GM19025 (cell line): Measurements from ENCODE around the gene KPNB1.

Experiments used
- ATAC-seq: cut with Tn5 transposase; IDR thresholded peaks from one replicate; pipeline ENCODE4 v1.9.1; 2021; ENCODE audit warnings: mild to moderate bottlenecking, low read depth, moderate library complexity; ENCODE audit not compliant: unreplicated experiment

The KPNB1 gene

DNA sequence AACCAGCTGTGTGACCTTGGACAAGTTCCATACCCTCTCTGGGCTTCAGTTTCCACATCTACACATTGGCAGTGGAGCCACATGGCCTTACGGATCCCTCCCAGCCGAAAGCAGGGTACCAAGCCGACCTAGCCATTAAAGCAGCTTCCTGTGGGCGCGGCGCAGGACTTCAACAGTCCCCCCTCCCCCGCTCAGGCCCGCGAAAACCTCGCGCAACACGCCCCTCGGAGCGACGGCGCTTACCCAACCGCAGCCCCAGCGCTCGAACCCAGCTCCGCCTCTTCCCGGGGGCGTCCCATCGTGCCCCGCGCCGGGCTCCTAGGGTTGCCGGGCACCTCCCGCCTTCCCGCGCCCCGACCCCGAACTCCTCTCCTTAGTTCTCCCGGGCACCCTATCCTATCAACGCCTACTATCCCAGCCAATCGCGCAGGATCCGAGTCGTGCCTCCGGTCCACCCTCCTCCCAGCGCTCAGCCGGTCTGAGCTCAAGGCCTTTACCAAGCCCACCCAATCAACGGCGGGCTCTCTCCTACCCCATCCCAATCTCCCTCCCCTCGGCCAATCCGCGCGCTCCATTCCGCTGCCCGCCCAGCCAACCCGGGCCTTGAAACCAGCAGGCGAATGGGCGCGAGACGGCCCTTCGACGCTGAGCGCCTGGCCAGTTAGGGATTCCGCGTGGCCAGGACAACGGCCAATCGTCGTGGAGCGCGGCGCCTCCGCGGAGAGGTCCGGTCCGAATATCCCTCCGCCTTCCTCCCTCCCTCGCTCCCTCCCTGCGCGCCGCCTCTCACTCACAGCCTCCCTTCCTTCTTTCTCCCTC lies at the start of gene KPNB1:
Gene KPNB1, plus strand, starts transcription at position 767 of the 819 bp plus-strand sequence. CDS start 326 bp downstream, outside the sequence.
- ATAC-seq = peak; percentile 85

DNA sequence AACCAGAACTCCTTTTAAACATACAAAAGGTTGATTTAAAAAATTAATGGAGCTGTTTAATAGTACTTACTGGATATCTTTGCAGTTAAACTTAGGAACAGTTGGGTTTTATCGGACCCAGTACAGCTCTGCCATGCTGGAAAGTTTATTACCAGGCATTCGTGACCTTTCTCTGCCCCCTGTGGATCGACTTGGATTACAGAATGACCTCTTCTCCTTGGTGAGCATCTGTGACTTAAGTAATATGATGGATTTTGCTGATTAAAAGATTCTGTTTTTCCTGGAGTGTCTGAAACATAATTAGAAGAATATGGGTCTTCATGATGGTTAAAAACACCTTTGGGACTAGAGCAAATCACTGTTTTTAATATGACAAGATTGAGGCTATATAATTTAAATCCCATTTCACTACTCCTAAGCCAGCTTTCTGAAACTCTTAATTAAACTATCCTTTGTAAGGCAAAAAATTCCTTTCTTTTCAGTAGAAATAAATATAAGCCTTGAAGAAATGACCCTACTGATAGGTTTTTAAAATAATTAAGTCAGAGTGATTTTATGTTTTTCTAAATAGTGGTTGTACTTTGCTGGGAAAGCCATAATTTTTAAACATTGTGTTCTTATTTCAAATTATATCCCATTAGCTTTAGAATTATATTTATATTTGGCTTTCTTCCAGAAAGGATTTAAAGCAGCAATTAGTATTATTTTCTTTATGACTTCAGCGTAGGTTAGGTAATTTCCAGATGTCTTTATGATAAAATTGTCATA lies 45.7 kb upstream of the KPNB1 start:
- no peak for ATAC-seq

DNA sequence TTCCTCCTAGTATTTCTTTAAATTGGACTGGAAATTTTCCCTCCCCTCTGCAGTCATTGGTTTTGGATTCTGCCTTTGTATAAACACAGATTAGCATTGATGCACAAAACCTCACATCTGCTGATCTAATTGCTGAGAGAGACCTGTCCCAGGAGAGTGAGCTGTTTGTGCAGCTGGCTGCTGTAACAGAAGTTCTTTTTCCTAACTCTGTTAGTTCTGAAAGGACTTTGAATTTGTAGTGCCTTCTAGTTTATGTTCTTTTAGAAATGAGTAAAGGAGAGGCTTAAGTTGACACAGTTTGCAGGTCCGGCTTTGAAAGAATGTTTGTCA lies 45.2 kb upstream of the KPNB1 start:
- ATAC-seq = no peak

DNA sequence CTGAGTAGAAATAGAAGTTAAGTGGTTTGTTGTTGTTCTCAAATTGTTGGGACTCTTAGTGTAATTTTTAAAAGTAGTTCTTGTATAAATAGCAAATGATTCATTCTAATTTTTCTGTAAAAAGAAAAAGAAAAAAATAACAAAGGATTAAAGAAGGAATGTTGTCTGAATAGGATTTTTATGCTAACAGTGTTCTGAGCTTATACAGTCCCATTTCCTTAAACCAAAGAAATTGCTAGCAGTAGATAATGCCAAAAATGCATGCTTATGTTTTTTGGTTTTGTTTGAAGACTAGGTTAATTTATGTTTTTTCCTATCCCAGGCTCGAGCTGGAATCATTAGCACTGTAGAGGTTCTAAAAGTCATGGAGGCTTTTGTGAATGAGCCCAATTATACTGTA lies 44.7 kb upstream of the KPNB1 start:
- ATAC-seq = no peak

DNA sequence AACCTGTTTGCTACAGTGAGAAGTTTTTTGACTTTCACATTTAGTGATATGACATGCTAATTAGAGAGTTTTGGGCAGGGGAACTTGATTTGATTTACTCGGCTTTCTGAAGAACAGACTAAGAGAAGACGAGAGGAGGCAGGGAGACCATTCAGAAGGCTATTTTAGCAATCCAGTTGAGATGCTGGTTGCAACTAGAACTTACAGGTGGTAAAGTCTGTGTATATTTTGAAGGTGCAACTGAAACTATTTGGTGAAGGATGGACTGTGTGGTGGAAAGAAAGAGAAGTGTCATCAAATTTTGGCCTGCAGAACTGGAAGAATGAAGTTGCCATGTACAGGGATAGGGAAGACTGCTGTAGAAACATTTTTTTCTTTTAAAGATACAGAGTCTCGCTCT lies 42.2 kb upstream of the KPNB1 start:
- no peak for ATAC-seq

DNA sequence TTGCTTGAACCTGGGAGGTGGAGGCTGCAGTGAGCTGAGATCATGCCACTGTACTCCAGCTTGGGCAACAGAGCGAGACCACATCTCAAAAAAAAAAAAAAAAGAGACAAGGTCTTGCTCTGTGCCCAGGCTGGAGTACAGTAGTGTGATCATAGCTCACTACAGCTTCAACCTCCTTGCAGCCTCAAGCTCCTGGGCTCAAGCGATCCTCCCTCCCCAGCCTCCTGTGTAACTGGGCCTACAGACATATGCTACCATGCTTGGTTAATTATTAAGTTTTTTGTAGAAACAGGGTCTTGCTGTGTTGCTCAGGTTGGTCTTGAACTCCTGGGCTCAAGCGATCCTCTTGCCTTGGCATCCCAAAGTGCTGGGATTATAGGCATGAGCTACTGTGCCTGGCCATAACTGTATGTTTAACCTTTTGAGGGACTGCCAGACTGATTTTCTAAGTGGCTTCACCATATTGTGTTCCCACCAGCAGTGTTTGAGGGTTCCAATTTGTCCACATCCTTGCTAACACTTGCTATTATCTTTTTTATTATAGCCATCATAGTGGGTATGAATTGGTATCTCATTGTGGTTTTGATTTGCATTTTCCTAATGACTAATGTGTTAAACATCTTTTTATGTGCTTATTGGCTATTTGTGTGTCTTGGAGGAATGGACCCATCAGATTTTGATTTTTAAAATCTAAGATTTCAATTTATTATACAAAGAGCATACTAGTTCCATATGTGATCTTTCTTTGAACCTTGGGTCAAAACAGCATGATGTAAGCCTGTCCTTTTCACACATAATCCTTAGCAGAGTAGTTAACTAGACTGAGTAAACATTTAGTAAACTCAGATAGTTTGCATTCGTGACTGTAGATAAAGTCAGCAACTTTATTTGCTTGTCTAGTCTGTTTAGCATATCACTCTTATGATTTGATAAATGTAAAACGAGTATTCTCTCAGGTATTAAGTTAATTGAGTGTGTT lies 38.1 kb upstream of the KPNB1 start:
- ATAC-seq = no peak

DNA sequence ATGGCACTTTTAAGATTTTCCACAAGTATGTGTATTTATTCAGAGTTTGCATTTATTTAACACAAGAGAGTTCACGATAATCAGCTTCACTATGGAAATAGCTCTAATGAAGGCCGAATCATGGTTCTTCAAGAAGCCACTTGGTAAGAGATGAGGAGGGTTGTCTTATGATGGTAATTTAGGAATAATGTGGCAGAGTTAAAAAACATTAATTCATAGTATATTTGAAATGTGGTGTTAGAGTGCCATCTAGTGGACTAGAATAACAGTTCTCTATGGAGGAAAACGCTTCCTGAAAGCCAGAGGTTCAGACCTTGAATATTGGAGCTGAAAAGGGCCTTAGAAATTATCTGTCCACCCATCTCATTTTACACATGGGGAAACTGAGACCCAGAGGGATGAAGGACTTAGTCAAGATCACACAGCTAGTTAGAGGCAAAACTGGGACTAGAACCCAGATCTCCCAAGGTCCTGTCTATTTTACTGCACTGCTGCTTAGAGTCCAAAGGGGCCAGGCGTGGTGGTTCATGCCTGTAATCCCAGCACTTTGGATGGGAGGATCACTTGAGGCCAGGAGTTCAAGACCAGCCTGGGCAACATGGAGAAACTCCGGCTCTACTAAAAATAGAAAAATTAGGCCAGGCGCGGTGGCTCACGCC lies 33.8 kb upstream of the KPNB1 start:
- no peak for ATAC-seq

DNA sequence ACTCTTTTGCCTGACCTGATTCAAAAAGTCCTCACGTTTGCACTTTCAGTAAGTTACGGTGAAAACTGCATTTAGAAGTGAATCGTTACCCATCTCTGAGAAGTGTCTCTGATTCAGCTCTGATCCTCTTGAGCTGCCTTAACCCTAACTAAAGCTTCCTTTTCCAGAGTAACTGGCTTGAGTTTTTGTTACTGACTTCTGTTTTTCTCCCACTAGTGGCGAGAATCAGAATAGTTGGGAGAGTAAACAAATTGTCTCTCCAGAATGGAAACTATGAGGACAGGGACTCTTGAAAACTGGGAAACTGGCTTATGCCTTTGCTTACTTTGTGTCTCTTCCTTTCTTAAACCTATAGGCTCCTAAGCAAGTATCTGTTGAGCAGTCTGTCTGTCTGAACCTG lies 31.3 kb upstream of the KPNB1 start:
- ATAC-seq = no peak

DNA sequence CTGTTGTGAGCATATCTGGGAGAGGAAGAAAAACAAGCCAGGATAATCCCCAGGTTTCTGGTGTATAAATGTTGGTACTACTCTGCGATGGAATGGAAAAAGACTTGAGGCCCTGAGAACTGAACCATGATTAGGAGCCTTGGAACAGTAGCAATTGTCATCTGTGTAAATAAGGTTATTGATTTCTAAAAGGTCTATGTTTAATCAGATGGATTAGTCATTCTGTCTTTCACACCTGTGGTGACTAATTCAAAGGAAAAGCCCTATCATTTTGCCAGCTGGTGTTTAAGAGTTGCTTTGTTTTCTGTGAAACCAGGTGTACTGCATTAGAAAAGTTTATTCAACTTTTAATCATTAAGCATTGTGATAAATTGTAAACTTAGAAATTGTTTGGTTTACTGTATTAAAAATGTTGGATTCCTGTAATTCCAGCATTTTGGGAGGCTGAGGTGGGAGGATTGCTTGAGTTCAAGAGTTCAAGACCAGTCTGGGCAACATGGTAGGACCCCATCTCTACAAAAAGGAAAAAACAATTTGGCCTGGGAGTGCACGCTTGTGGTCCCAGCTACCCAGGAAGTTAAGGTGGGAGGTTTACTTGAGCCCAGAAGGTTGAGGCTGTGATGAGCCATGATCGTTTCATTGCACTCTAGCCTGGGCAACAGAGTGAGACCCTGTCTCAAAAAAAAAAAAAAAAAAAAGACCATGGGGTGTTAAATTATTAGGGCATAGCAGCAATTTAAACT lies 29.0 kb upstream of the KPNB1 start:
- no peak for ATAC-seq

DNA sequence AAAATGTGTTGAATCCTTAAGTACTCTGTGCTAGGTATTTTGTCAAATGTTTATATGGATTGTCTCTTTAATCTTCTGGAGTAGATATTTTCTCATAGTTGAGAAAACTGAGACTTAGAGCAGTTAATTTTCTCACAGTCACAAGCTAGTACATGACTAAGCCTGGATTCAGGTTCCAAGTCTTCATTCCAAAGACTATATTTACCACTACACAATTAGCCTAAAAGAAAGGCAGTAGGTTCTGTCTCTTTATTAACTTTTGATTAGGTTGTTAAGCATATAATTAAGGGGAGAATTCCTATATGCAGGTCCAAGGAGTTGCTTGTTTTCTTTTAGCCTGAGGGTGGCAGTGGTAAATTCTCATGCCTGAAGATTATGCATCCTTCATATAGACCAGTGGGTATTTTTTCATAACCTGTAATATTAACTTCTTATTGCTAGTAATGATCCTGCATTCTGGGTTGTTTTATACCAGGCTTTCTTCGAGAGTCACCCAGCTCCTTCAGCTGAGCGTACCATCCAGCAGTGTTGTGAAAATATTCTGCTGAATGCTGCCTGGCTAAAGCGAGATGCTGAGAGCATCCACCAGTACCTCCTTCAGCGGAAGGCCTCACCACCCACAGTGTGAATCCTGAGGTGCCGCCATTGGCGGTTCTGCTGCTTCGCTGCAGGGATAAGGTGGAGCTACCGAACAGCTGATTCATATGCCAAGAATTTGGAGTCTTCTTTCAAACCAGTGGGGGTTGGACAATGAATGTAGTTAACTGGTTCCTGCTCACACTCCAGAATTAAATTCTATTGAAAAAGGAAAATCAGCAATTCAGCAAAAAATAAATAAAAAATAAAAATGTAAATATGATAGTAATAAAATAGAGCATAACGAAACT lies 28.2 kb upstream of the KPNB1 start:
- no peak for ATAC-seq

DNA sequence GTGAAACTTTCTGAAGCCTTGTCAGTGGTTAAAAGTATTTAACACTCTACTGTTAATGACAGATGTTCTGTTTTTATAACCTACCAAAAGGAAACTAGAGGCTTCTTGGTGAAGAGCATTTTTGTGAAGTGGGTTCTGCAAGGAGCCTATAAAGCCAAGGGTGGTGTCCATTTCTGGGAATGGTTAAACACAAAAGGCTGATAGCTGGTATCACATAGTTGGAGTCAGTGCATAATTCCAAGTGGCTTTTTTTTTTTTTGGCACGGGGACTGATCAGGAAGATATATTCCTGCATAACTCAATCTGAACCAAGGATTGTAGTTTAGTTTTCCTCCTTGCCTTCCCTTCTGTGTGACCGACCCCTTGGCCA lies 27.6 kb upstream of the KPNB1 start:
- no peak for ATAC-seq

DNA sequence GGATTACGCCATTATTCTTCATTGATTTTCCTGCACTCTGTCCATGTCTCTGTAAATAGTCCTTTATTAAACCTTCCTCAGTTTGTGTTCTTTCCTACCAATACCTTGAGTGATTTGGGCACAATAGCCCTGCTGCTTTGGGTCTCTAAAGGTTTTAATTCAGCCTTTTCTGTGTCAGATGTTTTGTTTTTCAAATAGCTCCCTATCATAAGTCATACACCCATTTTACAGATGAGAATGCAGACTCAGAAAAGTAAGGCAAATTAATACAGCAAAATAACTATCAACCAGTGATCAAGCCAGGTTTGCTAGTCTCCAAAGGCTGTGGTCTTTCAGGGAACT lies 25.0 kb upstream of the KPNB1 start:
- no peak for ATAC-seq

DNA sequence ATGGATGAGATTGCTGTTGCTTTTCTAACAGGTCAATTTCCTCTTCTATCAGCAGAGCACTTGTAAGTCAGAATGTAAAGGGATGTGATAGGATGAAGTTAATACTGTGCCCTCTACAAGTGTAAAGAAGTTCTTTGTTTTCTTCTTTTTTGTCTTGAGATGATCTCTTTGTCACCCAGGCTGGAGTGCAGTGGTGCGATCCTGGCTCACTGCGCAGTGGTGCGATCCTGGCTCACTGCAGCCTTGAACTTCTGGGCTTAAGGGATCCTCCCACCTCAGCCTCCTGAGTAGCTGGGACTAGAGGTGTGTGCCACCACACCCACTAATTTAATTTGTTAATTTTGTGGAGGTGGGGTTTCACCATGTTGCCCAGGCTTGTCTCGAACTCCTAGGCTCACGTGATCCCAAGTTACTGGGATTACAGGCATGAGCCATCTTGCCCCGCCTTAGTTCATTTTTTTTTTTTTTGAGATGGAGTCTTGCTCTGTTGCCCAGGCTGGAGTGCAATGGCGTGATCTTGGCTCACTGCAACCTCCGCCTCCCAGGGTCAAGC lies 21.6 kb upstream of the KPNB1 start:
- no peak for ATAC-seq

DNA sequence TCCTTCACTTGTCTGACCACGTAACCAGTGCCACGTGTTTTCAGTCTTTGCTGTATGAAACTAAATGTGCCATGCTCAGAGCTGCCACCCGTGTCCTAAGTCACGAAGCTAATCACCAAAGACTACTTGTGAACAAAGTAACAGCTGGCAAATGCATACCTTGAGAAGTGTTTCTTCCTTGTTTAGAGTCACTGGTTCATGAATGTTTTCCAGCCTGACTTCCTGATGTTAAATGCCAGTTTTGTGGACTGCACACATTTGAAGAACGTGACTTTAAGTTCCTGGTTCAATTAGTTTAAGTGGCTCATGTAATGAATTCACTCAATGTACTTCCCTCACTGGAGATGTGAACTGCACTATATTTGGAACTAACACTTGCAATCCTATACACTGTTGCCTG lies 19.9 kb upstream of the KPNB1 start:
- no peak for ATAC-seq

DNA sequence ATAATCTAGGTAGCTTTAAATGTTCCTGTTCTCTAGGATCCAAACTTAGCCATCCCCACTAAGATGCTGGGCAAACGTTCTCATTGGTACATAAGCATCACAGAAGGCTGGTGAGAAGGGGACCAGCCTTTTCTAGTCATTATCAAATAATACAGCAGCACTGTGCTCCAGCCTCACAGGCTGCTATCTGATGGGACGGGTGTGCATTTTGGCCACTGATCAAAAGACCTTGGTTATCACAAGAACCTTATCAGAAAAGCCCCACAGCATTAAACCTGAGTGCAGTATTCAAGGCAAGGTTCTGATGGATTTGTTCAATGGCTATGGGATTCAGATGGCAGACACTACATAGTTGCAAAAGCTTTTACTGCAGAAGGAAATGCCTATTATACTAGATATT lies 19.1 kb upstream of the KPNB1 start:
- ATAC-seq = no peak

DNA sequence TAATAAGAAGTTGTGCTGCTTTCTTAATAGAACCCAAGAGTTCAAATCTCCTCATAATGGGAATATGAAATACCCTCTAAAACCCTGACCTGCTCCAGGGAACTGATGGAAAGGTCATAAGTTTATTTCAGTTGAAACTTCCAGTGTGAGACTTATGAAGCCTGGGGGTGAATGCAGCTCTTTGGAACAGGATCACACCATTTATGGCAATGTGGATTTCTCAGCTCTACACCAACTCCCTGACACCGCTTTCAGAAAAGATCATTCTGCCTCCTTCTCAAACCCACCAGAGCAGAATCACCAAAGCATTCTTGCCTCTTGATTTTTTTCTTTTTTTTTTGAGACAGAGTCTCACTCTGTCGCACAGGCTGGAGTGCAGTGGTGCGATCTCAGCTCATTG lies 16.7 kb upstream of the KPNB1 start:
- no peak for ATAC-seq

DNA sequence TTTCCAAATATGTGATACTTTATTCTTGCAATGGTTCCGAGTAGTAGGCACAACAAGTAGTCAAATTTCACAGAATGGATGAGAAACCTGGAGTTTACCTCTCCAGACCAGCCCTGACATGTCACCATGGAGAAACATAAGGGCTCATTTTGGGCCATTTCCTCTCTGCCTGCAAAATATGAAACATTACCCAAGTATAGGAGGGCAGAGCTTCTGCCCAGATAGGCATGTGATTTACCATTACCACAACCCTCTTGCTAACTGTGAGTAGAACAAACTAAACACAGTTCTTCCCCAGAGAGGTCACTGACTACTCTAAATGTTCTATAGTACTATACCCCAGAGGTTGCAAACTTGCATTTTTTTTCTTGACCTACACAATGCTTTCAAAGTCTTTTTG lies 15.7 kb upstream of the KPNB1 start:
- ATAC-seq = no peak

DNA sequence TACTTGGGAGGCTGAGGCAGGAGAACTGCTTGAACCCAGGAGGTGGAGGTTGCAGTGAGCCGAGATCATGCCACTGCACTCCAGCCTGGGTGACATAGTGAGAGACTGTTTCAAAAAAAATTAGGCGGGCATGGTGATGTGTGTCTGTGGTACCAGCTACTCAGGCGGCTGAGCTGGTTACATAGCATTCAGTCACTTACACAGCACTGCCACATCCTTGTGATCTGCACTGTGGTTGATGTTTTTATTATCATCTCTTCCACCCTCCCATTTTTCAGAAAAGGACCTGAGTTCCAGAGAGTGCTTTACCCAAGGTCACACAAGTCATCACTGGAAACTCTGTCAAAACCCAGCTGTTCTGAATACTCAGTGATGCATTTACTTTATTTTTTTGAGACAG lies 14.8 kb upstream of the KPNB1 start:
- ATAC-seq = no peak

DNA sequence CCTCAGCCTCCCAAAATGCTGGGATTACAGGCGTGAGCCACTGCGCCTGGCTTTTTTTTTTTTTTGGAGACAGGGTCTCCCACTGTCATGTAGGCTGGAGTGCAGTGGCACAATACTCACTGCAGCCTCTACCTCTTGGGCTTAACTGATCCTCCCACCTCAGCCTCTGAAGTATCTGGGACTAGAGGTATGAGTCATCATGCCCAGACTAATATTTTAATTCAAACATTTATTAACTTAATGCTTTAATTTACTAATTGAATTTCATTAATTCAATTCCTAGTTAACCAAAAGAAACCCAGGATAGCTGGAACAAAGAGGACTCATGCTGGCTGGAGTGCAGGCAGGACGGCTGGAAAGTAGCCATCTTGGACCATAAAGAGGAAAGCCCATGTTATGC lies 14.0 kb upstream of the KPNB1 start:
- ATAC-seq = no peak
